DMS53 treated with DMSO at 0.1 percent for 48 hours (cell line): ENCODE results near the gene PDGFRA.
A peak's percentile ranks its signal among the peaks of the same experiment; 100 is the strongest.
"Not testable (repeated sequence)": the region's sequence is repeated elsewhere in the genome, so short reads cannot be mapped to it uniquely, and the experiment has no call there.

ENCODE experiments used
- DNase-seq: peaks from one replicate; lab custom pipeline; 2025; ENCODE audit not compliant: unreplicated experiment; lab: John Stamatoyannopoulos, UW

Gene PDGFRA

DNA sequence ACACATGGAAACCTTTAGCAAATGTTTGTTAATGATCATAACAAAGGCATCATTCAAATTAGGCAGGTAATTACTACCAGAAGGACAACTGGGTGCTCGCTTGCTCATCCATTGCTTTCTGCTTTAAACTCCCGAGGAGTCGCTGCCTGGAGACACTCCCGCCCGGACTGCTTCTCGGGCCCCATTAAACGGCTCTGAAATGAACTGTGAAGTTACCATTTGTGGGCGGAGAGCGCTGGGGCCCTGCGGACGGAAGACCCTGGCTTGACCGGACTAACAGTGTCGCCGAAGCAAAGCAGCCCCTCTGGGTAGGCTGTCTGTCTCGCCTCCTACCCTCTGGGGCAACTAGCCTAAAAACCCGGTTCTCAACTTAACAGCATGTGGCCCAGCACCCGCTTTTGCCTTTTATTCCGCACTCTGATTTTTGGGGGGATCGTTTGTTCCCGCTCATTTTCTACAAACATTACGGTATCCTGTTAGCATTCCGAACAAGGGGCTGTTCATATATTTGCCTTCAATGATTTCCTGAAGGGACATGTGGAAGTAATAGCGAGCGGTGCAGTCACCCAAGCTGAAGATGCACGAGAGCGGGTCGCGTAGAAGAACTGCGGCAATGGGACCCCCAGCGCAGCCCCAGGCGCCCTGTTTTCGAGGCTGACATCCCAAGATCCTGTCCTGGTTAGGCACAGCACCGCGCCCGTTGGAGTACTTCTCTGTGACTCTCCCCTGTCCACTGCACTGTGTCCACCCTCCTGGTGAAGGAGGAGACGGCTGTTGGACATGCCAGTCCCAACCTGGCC is 1.6 kb upstream of the PDGFRA start:
- peak; percentile 35 for DNase-seq

DNA sequence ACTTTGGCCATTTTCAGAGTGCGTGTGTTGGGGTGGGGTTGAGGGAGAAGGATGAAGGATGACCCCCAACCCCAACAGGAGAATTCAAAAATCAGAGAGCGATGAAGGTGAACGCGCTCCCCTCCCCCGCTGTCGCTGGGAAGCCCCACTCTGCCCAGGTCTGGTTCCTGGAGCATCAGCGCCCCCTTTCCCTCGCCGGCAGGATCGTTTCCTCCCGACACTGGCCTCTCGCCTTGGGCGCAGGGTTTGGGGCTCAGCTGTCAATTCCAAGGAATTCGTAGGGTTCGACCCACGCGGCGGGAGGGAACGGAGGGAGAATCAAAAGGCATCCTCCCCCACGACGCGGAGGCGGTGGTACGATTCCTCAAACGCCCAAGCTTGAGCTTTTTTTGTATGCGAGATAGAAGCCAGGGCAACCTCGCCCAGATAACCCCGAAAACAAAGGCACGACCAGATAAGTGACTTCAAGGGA is 1.0 kb upstream of the PDGFRA start:
- peak; percentile 35 for DNase-seq

DNA sequence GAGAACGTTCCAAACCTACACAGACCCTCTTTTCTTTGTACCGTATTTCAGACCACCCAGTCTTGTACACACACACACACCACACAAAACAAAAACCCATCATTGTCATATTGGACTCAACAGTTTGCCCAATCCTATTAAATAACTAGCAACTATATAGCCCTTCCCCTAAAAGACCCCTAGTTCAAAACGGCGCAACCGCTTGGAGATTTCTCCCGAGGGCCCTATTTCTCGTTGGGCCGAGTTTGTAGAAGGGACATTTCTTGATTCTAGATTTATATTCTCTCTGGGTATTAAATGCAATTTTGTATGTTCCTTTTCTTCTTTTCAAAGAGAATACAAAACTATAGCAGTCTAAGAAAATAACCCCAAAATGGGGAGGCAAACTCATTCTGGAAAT is 547 bp upstream of the PDGFRA start:
- DNase-seq, result no peak

DNA sequence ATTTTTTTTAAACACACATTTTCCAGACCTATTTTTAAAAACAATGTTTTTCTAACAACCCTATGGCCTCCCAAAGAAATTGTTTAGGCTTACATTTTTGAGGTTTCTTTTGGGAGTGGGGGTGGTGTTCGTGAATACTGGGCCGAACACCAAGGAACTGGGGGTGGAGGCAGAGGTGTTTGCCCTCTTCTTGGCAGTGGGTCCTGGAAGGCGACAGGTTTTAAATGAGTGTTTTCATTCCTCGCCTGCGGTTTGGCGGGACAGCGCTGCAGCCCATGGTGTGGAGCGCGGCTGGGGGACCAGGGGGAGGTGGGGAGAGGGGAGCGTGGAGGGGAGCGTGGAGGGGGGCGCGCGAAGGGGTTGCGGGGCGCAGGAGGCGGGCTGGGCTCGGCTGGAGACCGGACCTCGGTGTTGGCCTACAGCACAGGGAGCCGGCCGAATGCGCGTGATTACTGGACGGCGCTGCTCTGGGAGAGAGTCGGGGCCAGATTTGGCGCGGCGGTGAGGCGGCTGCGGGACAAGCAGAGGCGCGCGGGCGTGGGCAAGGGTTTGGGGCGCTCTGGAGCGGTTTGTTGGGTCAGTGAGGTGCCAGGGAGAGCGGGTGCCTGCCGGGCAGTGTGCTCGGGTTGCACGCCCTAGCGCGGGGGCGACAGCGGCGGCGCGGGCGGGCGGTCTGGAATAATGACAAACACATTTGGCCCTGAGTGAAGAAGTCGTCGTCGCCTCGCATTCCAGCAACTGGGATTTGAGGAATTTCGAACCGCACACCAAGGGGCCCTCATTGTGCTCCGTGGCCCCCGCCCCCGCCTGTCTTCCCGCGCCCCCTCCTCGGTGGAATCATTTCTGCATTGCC is 764 bp downstream of the PDGFRA start:
- DNase-seq, result no peak

DNA sequence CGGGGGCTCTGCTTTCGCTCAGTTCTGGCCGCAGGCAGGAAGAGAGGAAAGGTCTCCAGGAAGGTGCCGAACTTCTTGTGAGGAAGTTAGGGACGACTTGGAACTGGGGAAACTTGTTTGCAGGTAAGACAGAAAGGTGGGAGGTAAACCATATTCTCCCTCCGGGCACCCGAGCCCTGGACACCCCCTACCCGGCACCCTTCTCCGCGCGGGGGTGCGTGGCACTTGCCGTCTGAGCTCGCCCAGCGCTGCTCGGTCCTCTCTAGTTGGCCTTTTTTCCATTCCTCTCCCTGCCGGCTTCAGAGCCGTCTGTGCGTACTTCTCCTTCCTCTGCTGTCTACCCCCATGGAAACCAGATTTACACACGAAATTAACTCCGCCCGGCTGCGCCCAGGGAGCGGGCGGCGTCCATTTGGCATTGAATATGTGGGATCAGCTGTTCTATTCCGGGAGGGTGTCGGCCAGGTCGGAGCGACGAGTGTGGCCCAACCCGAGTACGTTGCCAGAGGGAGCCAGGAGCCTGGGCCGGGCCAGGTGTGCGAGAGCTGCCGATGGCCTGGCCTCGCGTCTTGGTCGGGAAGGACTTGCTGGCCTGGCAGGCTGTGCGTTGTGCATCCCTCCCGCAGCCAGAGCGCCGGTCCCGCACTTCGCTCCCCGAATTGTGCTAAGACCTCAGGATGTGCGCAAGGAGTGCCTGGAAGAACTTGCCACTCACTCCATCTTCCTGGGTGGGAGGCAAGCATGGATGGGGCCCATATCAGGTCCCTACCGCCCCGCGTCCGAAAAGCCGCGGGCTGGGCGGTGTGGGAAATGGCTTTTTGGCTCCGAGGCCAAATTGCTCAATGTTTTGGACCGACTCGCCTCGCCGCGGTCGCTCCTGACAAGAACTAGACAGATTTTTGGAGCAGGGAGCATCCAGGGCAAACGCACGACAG is 1.7 kb downstream of the PDGFRA start:
- peak; percentile 22 for DNase-seq

DNA sequence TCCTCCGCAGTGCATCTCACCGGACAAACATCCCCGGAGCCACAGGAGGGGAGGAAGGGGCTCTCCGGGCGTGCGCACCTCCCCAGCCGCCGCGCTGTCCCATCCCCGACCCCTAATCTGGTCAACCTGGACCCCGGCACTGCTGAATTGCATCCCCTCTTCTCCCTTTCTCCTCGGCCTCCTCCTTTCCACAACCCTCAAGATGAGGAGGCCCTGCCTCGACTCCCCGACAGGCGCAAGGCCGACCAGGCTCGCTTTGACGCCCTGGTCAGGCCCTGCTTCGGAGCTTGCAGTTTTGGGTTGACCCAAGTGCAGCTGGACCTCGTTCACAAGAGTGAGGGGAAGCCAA is 2.3 kb downstream of the PDGFRA start:
- DNase-seq, result no peak

DNA sequence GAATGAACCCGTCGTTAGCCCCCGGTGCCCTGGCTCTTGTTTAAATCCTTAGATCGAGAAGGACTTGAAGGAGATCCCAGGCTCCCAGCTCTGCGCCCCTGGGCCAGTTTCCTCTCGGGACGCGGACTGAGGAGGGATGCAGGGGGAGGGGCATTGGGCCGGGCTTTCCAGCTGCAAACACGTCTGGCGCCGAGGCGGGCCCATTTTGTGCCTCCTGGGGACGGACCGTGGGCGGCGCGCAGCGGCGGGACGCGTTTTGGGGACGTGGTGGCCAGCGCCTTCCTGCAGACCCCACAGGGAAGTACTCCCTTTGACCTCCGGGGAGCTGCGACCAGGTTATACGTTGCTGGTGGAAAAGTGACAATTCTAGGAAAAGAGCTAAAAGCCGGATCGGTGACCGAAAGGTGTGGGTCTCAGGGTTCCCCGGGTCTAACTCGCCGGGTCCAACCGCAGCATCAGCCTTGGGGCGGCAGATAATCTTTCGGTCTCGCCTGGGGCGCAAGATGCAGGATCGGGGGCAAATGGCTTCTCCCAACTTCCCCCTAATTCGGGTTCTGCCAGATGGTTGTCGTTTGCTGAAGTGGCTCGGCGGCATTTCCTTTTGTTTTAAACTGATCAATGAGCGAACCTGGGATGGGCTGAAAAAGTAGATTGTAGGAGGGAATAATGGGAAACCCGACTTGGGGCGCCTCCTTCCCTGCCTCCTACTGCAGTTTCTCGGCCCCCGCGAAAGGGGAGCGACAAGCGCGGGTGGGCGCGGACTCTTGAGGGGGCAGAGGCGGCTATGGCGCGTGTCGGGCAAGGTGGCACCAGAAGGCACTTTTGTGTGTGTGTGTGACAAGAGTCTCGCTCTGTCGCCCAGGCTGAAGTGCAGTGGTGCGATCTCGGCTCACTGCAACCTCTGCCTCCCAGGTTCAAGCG is 2.9 kb downstream of the PDGFRA start:
- DNase-seq, result no peak

DNA sequence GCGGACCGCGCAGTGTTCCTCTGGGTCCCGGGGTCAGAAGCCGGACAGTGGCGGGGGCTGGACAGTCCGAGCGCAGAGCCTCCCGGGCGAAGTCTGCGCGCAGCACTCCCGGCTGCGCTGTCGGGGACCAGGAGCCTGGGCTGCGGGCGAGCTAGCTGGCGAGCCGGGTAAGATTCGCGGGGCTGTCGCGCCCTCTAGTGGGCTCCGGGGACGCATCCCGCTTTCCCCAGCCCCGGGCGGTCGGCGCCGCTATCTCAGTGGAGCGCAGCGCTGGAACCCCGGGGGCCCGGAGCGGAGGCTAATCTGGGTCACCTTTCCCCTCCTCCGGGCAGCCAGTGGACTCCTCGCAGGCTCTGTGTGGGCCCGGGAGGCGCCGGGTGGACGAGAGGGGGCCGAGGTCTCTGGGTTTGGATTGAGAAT is 4.2 kb downstream of the PDGFRA start:
- DNase-seq, result peak; percentile 71

DNA sequence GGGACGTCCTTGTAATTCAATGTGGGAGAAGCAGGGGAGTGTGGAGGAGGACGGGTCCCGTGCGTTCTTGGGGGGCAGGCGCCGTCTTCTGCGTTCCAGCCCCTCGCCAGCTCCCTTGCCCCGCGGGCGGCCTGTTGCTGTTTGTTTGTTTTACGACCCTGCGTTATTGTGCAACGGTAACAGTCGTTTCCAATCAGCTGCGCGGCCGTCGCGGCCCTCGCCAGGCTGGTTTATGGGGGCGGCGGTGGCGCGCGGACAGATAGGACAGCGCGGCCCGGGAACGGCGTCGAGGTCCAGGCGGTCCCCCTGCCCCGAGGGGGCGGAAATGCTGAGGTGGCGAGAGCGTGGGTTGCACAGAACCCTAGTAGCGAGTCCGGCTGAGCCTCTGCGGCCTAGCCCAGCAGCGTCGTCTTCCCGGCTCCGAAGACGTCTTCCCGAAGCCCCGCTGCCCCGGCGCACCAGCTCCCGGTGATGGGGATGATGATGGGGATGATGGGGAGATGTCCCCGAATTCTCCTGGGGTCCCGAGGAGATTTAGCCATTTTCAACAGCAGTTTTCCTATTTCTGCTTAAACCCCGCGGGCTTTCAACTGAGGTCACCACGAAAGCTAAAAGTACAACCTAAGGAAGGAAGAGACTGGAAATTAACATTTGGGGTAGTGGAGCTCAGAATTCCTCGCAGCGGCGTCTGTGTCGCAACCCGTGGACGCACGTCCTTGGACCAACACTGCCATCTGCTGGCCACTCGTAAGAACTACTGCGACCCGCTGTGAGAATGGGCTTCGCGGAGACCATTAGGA is 4.8 kb downstream of the PDGFRA start:
- peak; percentile 42 for DNase-seq

DNA sequence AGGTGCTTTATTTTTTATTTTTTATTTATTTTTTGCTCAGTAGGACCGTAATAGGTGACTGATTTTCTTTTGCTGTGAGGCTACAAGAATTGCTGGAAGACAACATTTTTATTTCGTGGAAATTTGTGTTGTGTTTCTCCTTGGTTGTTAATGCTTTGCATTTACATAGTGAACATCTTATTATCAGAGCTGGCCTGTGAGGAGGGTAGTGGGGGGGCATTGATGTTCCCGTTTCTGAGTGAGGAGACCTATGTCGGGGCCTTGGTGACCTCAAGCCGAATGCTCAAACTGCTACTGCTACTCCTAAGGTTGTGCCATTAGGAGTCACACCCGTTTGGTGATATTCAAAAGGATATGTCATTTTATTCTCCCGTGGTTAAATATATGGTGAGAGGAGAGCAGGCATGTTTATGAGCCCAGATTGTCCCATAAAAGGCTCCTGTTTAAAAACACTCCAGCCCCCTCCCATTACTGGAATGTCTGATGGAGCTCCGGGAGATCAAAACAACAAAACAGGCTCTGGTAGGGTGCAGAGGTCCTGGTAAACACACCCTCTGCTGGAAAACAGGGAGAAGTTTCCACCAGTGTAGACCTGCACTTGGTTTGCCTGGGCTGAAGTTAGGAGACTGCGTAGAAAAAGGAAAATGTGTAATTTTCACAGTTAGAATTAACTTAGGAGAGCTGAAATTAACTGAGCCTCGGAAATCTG is 5.6 kb downstream of the PDGFRA start:
- no peak for DNase-seq

DNA sequence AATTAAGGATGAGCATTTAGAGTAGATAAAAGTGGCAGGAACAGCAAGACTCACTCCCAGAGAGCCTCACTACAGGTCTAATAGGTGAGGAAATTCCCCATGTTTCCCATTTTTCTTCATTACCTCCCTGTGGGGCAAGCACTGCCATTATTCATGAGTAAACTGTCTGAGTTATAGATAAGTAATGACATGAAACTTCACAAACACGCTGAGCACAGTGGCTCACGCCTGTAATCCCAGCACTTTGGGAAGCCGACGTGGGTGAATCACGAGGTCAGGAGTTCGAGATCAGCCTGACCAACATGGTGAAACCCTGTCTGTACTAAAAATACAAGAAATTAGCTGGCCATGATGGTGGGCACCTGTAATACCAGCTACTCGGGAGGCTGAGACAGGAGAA is 7.2 kb downstream of the PDGFRA start:
- not testable (repeated sequence) for DNase-seq

DNA sequence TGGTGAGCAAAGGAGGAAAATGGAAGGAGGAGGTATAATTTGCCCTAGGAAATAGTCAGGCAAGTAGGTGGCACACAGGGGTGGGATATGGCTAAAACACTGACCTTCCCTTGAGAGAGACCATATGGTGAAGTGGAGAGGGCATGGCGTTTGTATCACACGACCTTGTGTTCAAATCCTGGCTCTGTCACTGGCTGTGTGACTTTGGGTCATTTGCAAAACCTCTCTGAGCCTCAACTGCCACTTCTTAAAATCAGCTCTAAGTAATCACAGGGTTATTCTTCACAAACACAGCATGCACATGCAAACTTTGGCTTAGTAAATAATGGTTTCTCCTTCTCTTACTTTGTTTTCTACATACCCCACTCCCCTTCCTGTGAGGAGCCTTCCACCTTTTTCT is 8.7 kb downstream of the PDGFRA start:
- no peak for DNase-seq

DNA sequence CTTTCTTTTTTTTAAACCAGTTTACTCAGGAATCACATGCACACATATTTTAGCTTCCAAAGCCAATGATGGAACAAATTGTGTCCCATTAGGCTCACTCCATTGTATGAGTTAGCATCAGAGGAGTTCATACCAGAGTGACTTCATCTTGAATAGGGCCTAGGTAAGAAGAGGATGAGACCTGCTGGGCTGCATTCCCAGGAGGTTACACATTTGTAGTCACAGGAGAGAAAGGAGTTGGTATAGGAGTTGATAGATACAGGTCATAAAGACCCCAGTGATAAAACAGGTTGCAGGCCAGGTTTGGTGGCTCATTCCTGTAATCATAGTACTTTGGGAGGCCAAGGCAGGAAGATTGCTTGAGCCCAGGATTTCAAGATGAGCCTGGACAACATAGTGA is 9.3 kb downstream of the PDGFRA start:
- DNase-seq, result no peak

DNA sequence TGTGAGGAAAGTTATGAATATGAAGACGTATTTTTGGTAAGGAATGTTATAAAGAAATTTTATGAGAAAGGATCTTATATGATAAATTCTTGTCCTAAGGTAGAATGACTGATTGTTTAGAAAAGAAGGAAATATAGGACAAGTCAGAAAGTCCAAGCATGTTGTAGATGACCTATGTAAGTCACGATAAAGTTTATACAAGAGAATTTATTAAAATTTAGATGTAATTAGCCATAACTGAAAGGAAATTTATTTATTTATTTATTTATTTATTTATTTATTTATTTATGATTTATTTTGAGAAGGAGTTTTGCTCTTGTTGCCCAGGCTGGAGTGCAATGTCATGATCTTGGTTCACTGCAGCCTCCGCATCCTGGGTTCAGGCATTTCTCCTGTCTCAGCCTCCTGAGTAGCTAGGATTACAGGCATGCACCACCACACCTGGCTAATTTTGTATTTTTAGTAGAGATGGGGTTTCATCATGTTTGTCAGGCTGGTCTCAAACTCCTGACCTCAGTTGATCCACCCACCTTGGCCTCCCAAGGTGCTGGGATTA is 12.3 kb downstream of the PDGFRA start:
- not testable (repeated sequence) for DNase-seq

DNA sequence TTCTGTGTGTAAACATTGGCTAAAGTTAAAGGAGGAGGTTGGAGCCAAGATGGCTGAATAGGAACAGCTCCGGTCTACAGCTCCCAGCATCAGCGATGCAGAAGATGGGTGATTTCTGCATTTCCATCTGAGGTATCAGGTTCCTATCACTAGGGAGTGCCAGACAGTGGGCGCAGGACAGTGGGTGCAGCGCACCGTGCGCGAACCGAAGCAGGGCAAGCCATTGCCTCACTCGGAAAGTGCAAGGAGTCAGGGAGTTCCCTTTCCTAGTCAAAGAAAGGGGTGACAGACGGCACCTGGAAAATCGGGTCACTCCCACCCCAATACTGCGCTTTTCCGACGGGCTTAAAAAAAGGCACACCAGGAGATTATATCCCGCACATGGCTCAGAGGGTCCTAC is 14.4 kb downstream of the PDGFRA start:
- not testable (repeated sequence) for DNase-seq

DNA sequence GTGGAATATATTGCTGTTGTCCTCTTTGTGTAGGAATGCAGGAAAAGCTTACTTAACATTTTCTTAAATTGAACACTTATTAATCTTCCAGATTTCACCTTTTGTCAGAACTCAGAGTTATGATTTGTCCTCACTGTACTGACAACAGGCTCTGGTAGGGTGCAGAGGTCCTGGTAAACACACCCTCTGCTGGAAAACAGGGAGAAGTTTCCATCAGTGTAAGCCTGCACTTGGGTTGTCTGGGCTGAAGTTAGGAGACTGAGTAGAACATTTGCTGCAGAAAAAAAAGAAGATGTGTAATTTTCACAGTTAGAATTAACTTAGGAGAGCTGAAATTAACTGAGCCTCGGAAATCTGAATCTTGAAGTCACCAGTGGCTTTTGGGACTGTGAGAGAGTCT is 23.2 kb downstream of the PDGFRA start:
- not testable (repeated sequence) for DNase-seq

DNA sequence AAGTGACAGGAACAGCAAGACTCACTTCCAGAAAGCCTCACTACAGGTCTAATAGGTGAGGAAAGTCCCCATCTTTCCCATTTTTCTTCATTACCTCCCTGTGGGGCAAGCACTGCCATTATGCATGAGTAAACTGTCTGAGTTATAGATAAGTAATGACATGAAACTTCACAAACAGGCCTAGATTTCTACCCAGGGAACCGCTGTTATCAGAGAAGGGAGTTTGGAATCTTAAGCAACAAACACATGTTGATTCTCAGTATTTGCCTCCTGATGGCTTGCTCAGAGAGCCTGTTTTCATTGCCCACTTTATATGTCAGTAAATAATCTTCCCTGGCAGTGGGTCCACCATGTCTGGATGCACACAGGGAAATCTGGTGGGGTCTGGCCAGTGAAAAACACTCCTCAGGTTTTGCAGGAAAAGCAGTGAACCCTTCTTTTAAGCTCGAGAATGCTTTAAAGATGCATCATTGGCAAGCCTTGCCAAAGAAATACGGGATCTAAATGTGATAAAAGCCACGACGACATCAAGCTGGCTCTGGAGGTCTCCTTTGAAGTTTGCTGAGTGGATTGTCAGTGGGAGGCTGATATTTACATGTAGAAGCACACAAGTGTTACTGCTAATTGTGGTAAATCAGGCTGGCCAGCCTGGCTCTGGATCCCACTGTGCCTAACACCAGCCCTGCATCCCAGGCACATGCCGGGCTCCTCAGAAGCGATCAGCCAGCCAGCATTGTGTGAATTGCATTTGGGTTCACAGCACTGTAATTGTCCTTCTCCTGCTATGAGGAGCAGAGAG is 25.2 kb downstream of the PDGFRA start:
- DNase-seq, result no peak

DNA sequence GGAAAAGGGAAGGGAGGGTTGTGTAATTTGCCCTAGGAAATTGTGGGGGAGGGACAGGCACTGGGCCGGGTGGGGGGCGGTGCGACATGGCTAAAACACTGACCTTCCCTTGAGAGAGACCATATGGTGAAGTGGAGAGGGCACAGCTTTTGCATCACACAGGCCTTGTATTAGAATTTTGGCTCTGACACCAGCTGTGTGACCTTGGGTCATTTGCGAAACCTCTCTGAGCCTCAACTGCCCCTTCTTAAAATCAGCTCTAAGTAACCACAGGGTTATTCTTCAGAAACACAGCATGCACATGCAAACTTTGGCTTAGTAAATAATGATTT is 25.8 kb downstream of the PDGFRA start:
- no peak for DNase-seq
